HepG2 (cell line): Measurements from ENCODE around the gene CLEC16A. TPM values are rescaled to one million over a fixed set of nuclear protein-coding genes. Genes with fewer than 3 reads are reported as not detected.

Experiments used
- HOXA3 ChIP-seq: sonication (generic); formaldehyde crosslinking; IDR thresholded peaks from 2 replicates; pipeline ENCODE4 v1.5.0; 2020; ENCODE audit warnings: missing genetic modification reagents
- KDM5A ChIP-seq: fragments of 200-600 bp; sonication (generic); IDR thresholded peaks from 2 replicates; pipeline ENCODE4 v1.7.0; 2018; ENCODE audit warnings: antibody characterized with exemption, mild to moderate bottlenecking, low read length, borderline replicate concordance
- MTA3 ChIP-seq: sonication (generic); formaldehyde crosslinking; IDR thresholded peaks from 2 replicates; pipeline ENCODE4 v1.4.0; 2020; ENCODE audit warnings: missing genetic modification reagents
- SMAD9 ChIP-seq: sonication (generic); formaldehyde crosslinking; IDR thresholded peaks from 2 replicates; pipeline ENCODE4 v1.5.1; 2020; ENCODE audit warnings: mild to moderate bottlenecking, missing genetic modification reagents
- ZFP36 ChIP-seq: fragments of 150-350 bp; IDR thresholded peaks from 2 replicates; pipeline ENCODE4 v1.6.1; 2018; ENCODE audit warnings: borderline replicate concordance, low read length, low read depth; ENCODE audit not compliant: partially characterized antibody
- ZKSCAN8 ChIP-seq: IDR thresholded peaks from 2 replicates; pipeline ENCODE4 v1.6.1; 2016; ENCODE audit warnings: borderline replicate concordance, missing genetic modification reagents, missing compliant biosample characterization
- polyA plus RNA-seq, 8 experiments: library from polyadenylated mRNA; depleted of rRNA in 3 of 8; stranded (reverse) in 7 of 8; unstranded in 1 of 8; fragments of >200 nt; fragmentation: Illumina TruSeq in 4 of 8; extraction: Trizol in 4 of 8; gene quantifications; 2 replicates each; pipeline versions ENCODE4 v1.2.1 to v1.2.3, GENCODE V29; 2011 to 2016; ENCODE audit warnings: low read depth in 4 of 8, missing spikeins in 1 of 8, mixed read lengths in 1 of 8; ENCODE audit not compliant: insufficient read depth in 1 of 8
- total RNA-seq, 5 experiments: library from RNA; depleted of rRNA; stranded (reverse); fragments of >200 nt; fragmentation: Illumina TruSeq; extraction: Trizol; gene quantifications; 2 replicates each; pipeline ENCODE4 v1.2.3, GENCODE V29; 2016; ENCODE audit warnings: low read depth in 1 of 5
- TF ChIP-seq, protein P1 (sequence below), 2 experiments: fragments of 450-650 bp in 1 of 2; sonication (generic) in 1 of 2; formaldehyde crosslinking in 1 of 2; IDR thresholded peaks; 2 replicates each; pipeline versions ENCODE4 v1.6.1 to v1.8.0; 2016 to 2022; ENCODE audit warnings: antibody characterized with exemption in 1 of 2, mild to moderate bottlenecking in 1 of 2, missing genetic modification reagents in 1 of 2
- TF ChIP-seq, protein P2 (sequence below): sonication (generic); formaldehyde crosslinking; IDR thresholded peaks from 2 replicates; pipeline ENCODE4 v1.5.0; 2020; ENCODE audit warnings: mild to moderate bottlenecking, missing genetic modification reagents

Gene CLEC16A
- total and polyA plus RNA-seq, 2 of the 13 experiments (the other 11 are each of a cell fraction or from before 2014, with no cell fraction given) = 8.5 to 10.3 TPM

DNA sequence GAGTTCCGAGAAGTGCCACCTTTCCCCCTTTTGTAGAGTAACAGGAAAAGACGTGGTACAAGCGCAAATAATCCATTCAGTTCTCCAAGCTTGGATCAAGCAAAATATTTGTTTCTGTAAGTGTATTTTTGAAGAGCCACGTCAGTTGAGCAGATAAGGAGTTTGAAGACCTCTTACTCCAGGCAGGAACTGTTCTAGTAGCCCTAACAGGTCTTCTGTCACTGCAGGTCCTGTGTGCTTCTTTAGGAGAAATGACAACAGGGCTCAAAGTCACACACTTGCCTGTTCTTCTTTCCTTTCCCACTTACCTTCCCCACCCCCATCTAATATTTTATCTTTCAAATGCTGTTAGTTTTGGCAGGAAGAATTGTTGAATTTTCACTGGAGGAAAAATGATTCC is 93.9 kb downstream of the CLEC16A start (continued):
- TF ChIP-seq, protein P1, sequence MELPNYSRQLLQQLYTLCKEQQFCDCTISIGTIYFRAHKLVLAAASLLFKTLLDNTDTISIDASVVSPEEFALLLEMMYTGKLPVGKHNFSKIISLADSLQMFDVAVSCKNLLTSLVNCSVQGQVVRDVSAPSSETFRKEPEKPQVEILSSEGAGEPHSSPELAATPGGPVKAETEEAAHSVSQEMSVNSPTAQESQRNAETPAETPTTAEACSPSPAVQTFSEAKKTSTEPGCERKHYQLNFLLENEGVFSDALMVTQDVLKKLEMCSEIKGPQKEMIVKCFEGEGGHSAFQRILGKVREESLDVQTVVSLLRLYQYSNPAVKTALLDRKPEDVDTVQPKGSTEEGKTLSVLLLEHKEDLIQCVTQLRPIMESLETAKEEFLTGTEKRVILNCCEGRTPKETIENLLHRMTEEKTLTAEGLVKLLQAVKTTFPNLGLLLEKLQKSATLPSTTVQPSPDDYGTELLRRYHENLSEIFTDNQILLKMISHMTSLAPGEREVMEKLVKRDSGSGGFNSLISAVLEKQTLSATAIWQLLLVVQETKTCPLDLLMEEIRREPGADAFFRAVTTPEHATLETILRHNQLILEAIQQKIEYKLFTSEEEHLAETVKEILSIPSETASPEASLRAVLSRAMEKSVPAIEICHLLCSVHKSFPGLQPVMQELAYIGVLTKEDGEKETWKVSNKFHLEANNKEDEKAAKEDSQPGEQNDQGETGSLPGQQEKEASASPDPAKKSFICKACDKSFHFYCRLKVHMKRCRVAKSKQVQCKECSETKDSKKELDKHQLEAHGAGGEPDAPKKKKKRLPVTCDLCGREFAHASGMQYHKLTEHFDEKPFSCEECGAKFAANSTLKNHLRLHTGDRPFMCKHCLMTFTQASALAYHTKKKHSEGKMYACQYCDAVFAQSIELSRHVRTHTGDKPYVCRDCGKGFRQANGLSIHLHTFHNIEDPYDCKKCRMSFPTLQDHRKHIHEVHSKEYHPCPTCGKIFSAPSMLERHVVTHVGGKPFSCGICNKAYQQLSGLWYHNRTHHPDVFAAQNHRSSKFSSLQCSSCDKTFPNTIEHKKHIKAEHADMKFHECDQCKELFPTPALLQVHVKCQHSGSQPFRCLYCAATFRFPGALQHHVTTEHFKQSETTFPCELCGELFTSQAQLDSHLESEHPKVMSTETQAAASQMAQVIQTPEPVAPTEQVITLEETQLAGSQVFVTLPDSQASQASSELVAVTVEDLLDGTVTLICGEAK (IDR thresholded peaks at IDR 0.05) = no peak
- TF ChIP-seq, protein P1 (CRISPR knock-in tag; IDR thresholded peaks at IDR 0.05) = no peak
- TF ChIP-seq SMAD9 (CRISPR knock-in tag) (no peak), HOXA3 (CRISPR knock-in tag) (no peak), ZFP36 (no peak), MTA3 (no peak), ZKSCAN8 (no peak), KDM5A (no peak)
- TF ChIP-seq, protein P2, sequence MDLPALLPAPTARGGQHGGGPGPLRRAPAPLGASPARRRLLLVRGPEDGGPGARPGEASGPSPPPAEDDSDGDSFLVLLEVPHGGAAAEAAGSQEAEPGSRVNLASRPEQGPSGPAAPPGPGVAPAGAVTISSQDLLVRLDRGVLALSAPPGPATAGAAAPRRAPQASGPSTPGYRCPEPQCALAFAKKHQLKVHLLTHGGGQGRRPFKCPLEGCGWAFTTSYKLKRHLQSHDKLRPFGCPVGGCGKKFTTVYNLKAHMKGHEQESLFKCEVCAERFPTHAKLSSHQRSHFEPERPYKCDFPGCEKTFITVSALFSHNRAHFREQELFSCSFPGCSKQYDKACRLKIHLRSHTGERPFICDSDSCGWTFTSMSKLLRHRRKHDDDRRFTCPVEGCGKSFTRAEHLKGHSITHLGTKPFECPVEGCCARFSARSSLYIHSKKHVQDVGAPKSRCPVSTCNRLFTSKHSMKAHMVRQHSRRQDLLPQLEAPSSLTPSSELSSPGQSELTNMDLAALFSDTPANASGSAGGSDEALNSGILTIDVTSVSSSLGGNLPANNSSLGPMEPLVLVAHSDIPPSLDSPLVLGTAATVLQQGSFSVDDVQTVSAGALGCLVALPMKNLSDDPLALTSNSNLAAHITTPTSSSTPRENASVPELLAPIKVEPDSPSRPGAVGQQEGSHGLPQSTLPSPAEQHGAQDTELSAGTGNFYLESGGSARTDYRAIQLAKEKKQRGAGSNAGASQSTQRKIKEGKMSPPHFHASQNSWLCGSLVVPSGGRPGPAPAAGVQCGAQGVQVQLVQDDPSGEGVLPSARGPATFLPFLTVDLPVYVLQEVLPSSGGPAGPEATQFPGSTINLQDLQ (CRISPR knock-in tag) = no peak
